CD4-positive, alpha-beta T cell treated with Interleukin-4 for 1 hour (primary cell): ENCODE data around the gene SLC35F5.
A peak's percentile ranks its signal among the peaks of the same experiment; 100 is the strongest.
"Not testable (repeated sequence)": the region's sequence is repeated elsewhere in the genome, so short reads cannot be mapped to it uniquely, and the experiment has no call there.

ENCODE experiments used
- DNase-seq, 2 donors: peaks; one replicate each; pipeline ENCODE4 v3.0.0-alpha.2; 2020 to 2022

SLC35F5 gene

DNA sequence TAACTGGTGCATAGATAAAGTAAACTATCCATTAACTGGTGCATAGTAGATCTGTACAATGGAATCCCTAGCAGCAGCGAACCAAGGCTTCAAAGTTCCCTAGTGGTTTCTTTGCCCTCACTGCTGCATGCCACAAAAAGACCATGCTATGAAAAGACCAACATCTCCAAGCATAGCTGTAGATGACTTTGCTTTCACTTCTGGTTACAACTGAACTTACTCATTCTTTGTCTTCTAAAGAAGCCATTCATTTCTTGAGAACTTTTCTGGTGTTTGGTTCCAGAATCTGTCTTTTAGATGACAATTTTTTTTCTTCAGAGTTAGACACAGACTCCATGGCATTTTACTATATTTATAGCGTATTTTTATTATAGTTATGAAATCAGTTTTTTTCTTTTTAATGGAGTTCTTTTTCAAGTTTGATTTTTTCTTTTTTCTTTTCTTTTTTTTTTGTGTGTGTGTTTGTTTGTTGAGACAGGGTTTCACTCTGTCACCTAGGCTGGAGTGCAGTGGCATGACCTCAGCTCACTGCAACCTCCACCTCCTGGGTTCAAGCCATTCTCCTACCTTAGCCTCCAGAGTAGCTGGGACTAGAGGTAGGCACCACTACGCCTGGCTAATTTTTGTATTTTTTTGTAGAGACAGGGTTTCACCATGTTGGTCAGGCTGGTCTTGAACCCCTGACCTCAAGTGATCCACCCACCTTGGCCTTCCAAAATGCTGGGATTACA is 63.6 kb downstream of the SLC35F5 start:
- peak; percentile 16 to 59 for DNase-seq

DNA sequence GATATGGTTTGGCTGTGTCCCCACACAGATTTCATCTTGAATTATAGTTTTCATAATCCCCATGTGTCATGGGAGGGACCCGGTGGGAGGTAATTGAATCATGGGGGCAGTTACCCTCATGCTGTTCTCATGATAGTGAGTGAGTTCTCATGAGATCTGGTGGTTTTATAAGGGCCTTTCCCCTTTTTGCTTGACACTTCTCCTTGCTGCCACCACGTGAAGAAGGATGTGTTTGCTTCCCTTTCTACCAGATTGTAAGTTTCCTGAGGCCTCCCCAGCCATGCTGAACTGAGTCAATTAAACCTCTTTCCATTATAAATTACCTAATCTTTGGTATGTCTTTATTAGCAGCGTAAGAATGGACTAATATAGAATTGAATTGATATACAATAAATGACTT is 65.6 kb downstream of the SLC35F5 start:
- DNase-seq = not testable (repeated sequence)

DNA sequence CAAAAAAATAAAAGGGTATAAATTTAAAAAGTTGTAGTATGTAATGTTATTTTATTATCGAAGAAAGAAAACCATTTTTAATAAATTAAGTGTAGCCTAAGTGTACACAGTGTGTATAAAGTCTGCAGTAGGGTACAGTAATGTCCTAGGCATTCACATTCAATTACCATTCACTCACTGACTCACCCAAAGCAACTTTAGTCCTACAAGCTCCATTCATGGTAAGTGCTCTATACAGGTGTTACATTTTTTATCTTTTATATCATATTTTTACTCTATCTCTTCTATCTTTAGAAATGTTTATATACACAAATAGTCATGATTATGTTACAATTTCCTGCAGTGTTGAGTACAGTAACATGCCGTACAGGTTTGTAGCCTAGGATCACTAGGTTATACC is 69.9 kb downstream of the SLC35F5 start:
- no peak for DNase-seq

DNA sequence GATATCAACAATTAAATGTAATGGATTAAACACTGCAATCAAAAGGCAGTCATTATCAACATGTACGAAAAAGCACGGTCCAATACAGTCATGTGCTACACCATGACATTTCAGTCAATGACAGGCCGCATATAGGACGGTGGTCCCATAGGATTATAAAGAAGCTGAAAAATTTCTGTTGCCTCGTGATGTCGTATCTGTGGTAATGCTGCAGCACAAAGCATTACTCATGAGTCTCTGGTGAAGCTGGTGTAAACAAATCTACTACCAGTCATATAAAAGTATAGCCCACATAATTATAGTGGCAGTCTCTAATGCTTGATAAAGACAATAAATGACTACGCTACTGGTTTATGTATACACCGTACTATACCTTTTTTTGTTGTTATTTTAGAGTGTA is 71.0 kb downstream of the SLC35F5 start:
- no peak for DNase-seq

DNA sequence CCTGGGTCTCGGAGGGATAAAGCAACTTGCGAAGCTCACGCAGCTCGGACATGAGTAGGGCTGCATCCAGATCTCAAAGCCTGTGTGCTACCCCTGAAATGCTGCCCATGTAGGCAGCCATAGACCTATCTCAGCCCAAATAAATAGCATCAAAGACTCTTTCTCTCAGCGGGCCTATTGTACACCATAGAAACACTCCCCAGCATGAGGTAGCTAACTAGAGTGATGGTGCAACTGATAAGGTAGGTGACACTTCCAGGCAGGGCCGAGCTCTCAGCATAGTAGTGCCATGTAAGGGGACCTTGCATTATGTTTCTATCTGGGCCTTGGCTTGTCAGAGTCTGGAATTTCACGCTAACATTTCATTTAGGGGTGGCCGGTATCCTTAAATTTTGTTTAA is 77.0 kb downstream of the SLC35F5 start:
- DNase-seq = no peak

DNA sequence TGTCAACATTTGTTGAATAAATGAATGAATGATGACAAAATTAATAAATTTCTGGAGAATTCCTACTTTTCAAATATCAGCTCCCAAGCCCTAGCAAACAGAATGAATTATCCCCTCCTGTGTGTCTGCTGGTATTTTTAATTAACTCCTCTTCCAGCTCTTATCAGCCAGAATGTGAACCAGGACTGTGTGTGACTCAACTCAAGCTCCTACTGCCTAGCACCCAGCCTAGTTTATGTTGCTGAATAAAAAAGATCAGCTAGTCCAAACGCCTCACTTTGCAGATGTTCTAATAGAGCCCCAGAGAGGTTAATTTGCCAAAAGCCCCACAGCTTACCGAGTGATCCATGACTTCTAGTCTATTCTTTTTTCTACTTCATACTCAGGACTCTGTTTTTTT is 79.1 kb downstream of the SLC35F5 start:
- no peak for DNase-seq

DNA sequence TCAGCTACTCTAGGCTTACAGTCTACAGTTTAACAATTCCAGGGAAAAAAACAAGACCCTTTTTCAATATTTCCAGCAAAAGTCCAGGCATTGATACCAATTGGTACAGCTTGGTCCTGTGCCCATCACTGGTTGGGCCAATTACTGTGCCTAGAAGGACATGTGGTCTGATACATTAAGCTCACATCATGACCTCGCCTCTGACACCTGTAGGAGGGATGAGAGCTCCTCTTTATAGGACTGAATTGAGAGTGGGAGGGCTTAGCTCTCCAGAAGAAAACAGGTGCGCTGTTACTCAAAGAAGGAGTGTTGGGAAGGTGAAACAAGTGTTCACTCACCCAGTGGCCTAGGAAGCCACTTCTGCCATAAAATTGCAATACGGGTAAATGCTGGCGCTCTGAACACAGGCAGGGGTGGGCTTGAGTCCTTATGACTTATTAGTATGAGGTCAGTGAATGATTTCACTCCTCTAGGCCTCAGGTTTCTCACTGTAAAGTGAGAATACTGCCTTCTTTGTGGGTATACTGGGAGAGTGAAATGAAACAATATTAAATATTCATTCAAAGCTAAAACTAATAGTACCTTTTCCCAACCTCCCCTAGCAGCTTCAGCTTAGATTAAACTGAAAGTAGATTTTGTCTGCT is 79.7 kb downstream of the SLC35F5 start:
- no peak for DNase-seq

DNA sequence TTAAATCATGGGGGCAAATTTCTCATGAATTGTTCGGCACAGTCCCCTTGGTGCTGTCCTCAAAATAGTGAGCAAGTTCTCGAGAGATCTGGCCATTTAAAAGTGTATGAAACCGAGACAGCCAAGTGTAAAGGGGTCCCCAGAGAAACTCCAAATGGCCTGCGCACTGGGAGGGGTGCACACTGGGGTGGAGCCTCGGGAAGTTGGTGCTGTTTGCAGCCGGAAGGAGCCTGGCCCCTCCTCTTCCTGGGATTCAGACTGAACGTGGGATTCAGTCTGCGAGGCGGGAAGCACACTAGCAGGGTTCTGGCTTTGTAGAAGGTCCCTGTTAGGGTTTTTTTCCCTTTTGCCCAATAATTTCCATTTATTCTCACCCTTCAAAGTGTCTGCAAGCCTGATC is 80.6 kb downstream of the SLC35F5 start:
- no peak for DNase-seq

DNA sequence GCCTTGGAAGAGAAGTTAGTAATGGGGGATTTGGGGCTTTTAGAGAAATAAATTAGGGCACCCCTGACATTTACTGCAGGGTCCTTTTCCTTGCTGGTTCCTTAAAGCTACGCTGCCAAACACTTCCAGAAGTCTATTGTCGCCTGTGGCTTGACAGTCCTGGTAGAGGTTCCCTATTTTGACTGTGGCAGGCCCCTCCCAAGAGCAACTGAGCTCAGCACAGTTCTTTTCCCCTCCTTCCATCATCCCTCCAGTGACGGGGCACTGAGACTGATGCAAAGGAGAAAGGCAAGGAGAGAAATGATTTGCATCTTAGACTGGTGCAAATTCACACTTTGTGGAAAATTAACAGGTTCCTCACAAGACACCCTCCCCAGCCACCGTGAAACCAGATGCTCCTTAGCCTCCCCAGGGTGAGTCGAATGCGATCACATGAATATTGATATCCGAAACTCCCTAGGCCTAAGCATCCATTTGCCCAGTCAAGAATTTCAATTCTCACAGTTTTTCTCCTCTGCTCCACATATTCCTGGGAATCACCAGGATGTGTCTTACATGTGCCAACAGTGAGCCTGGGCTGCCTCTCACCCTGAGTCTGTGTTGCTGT is 84.0 kb downstream of the SLC35F5 start:
- no peak for DNase-seq

DNA sequence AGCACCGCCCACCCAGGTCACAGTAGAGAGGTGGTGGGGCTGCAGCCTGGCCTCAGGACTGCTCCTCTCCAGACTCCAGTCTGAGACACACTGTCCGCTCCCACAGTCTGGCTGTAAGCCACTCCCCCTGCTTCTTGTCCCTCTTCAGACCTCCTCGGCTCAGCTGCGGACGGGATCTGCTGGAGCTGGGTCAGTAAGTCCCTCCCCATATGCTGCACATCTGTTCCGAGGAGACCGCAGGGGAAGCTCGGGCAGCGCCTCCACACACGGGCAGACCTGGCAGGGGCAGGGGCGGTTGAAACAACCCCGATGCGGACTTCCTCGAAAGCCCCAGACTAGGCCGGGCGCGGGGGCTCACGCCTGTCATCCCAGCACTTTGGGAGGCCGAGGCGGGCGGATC is 87.4 kb downstream of the SLC35F5 start:
- not testable (repeated sequence) for DNase-seq

DNA sequence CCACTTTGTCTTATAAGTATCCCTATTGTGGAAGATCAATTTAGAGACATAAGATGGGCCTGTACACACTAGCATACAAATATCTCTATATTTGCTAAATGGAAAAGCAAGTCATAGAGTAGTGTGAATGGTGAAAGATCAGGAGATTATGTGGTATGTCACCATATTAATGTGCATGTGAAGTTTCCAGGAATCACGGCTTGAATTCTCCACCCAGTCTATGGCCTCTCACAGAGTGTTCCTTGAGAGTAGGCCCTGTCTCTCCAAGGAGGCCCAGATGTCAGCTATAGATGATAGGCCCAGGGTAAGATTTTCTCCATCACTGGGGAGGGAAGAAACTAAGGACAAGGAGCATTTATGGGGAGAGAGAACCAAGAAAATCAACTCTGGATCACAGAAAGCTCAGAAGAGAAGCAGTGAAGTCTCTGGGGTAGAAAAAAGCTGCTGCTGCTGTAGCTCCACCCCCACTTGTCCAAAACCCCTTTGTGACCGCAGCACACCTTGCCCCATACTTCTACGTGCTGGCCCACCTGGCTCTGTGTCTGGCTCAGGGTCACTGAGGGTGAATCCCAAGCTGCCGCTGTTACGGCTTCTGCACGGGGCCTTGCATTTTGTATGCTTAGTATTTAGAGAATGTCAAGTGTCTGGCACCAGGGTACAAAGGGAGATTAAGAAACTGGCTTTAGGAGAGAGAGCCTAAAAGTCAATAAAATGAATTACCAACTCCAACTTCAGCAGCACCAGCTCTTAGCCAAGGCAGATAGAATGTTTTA is 91.5 kb downstream of the SLC35F5 start:
- not testable (repeated sequence) for DNase-seq

DNA sequence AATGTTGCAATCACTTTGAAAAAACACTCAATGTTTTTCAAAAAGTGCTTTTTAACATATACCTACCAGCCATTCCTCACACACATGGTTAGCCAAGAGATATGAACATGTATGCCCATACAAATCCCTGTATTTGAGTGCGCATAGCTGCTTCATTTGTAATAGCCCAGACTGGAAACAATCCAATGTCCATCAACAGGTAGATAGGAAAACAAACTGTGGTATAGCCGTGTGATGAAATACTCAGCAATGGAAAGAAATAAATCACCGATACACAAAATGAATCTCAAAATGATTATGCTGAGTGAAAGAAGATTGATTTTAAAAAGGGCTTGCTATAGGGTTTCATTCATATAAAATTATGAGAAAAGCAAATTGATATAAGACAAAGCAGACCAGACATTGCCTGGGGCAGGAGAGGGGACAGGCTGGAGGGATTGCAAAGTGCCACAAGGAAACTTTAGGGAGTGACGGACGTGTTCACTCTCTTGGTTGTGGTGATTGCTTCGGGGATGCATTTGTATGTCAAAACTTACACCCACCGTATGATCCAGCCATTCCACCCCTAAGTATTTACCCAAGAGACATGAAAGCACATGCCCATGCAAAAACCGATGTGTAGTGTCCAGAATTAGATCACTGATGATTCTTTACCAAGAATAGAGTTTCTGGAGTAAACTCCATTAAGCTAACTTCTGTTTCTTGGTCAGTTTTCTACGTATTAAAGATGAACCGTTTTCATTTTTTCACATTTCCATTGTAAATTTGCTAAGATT is 93.0 kb downstream of the SLC35F5 start:
- not testable (repeated sequence) for DNase-seq
